Activated T-cell treated with anti-CD3 and anti-CD28 coated beads for 24 hours (primary cell): ENCODE results near the gene RAPSN.

Experiments
- DNase-seq: peaks from one replicate; pipeline ENCODE4 v3.0.0-alpha.2; 2020; ENCODE audit warnings: low read depth

Gene RAPSN

DNA sequence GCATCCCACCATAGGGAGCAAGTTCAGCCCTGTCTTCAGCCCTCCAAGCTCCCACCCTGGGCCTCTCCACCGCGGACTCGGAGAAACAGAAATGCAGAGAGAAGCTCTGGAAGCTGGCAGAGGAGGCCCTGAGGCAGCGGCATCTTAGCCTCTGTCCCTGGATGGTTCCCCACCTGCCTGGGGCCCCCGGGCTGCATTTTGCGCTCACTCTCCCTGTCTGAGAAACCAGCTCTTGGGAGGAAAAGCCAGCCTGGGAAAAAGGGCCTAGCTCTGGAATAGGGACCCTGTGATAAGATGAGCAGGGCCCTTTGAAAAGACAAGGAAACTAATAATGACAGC lies 58.5 kb downstream of the RAPSN start:
- DNase-seq, result no peak

DNA sequence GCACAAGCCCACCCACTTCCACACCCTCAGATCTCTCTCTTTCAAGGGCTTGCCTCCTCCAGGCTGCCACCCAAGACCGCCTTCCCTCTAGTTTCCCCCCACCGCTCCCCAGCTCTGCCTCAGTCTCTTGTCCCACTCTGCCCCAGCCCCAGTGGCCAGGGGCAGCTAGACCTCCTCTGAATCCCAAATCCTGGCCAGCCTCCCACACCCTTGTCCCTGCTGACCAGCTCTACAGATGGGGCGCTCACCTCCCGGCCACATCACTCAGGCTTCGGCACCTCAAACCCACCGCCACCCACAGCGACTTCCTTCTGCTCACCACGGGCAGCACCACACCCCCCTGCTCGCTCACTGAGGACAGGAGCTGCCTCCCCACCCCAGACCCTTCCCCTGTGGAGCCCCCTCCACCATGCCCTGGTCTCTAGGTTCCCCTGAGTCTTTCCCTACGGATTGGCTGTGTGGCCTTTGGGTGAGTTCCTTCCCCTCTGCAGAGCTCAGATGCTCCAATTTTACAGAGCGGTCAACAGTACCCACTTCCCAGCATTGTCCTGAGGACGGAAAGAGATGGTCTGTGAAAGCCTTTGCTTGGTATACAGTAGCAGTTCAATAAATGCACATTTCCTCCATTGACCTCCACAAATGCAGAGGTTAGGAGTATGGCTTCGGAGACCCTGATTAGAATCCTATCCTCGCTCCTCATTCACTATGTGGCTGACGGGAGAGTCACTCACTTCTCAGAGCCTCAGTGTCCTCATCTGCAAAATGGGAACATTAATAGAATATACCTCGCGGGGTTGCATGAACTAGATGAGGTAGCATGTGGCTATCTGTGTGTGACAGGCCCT lies 59.1 kb downstream of the RAPSN start:
- no peak for DNase-seq

DNA sequence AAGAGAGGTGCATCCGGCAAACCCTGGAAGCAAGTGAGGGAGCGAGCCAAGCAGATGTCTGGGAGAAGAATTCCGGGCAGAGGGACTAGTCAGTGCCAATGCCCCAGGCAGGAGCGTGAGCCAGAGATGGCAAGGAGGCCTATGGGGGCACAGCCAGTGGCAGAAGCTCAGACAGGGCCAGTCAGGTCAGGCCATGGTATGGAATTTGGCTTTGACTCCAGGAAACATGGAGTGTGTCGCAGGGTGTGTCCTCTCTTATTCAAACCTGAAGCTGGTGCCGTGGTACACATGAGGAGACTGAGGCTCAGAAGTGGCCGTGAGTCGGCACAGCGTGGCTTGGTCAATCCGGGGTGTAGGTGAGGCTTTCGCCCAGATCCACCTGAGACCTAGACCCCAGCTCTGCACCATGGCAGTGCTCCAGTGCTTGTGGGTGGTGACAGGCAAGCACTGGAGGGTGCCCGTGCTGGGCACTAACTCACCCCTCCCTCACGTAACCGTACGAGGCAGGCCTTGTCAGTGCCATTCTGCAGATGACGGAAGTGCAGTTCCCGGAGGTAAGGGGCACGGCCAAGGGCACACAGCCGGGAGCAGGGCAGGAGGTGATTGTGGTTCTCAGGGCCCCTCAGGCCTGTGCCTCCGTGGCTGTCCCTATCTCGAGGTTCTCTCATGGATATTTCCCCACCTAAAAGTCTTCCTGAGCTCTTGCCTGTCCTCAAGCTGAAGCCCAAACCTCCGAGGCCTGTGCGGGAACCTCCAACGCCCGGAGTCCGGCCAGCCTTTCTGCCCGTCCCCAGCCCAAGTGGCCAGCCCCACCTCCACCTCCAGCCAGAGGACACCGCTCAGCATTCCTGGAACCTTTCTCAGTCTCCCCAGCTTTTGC lies 60.0 kb downstream of the RAPSN start:
- no peak for DNase-seq

DNA sequence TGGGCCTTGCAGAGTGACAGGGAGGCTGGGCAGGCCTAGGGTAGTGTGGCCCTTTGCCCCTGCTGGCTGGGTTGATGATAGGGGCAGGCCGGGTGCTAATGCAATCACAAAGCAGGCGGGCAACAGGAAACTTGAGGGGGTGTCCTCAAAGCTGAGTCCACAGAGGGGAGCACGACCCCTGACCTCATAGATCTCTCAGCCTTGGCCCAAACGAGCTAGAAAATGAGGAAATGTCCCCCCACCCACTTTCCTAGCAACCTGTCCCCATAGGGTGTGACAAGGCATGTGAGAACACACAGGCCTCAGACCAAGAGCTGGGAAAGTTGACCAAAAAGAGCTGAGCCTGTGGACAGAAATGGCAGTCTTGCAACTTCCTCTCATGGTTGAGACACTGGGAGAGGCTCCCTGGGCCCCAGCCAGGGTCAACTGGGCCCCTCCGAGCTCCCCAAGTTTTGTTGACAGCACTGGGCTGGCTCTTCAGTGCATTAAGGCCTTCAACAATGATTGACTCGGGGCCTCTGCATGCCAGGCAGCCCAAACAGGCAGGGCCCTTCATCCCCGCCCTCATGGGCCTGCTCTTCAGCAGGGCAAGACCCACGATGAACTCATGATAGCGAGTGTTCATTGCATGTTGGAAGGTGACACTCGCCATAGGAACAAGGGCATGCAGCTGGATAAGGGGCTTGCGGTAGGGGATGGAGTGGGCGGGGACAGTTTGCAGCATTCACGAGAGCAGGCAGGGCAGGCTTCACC lies 60.8 kb downstream of the RAPSN start:
- no peak for DNase-seq
